Lower leg skin (tissue), 4 donors: ENCODE measurements around the gene HERPUD1. TPM values are rescaled to one million over a fixed set of nuclear protein-coding genes. Genes with fewer than 3 reads are reported as not detected.
A peak's percentile ranks its signal among the peaks of the same experiment; 100 is the strongest.

ENCODE experiments used
- DNase-seq, 2 donors: peaks; one replicate each; pipeline ENCODE4 v3.0.0-alpha.2; 2019; ENCODE audit warnings: low spot score in 2 of 2
- H3K4me3 ChIP-seq: fragments of 200-600 bp; sonication (generic); 2 replicates; pipeline ENCODE4 v1.5.1; 2017; ENCODE audit warnings: mild to moderate bottlenecking, low read depth; ENCODE audit not compliant: poor library complexity, severe bottlenecking
- POLR2A ChIP-seq, 2 donors: fragments of 450-650 bp; IDR thresholded peaks; one replicate each; pipeline ENCODE4 v1.6.1; 2016 to 2017; ENCODE audit warnings: antibody characterized with exemption in 2 of 2, mild to moderate bottlenecking in 1 of 2, moderate library complexity in 1 of 2
- WGBS, 2 donors: methylation state at CpG; one replicate each; pipeline ENCODE4 v1.1.5; 2018; 5-methylcytosine and 5-hydroxymethylcytosine counted together
- intact Hi-C: fragments of 100-400 bp; cut with DNase I; formaldehyde crosslinking; loops from one replicate; pipeline ENCODE4 v1.15.0; 2023; ENCODE audit warnings: low total_unique reads
- total RNA-seq, 4 donors: library from RNA; depleted of rRNA; stranded (reverse); fragments of >200 nt; gene quantifications; one replicate each; pipeline ENCODE4 v1.1.0, GENCODE V29; 2016
- TF ChIP-seq, protein P1 (sequence below), 3 donors: fragments of 450-650 bp; IDR thresholded peaks; one replicate each; pipeline ENCODE4 v1.5.1; 2016; ENCODE audit warnings: antibody characterized with exemption in 3 of 3, mild to moderate bottlenecking in 3 of 3, moderate library complexity in 2 of 3

Gene HERPUD1
- total RNA-seq, 4 donors from 2014 or later = 136 to 165 (median 158) TPM

DNA sequence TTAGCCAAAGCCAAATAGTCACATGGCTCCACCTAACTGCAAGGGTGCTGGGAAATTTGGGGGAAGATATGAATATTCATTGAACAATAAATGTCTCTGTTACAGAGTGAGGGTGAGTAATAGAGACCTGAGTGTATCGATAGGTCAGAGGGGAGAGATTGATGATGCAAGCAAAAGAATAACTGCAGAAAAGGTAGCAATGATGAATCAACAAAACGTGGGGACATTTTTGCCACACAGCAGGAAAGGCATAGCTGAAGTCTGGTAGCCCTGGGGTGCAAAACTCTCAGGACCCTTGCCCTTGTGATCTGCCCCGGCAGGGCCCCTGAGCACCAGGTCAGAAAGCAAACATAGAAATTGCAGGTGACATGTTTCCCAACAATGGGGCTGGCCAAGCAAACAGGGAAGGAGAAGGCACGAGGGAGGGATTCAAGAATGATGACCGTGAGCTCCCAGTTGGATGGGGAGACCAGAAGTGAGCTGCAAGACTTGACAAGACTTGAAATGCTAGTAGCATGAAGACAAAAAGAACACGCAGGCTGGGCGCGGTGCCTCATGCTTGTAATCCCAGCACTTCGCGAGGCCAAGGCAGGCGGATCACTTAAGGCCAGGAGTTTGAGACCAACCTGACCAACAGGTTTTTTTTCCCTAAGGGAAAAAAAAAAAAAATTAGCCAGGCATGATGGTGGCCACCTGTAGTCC lies 12.7 kb upstream of the HERPUD1 start:
- no peak overlapping the region for H3K4me3 ChIP-seq
- 49 to 54% methylated on average over 11 of the region's 11 CpGs for WGBS, 2 donors
- intact Hi-C loops = no loop called here
- TF ChIP-seq POLR2A (IDR thresholded peaks at IDR 0.05) = no peak
- DNase-seq = peak in 1 of 2 donors; percentile 40

DNA sequence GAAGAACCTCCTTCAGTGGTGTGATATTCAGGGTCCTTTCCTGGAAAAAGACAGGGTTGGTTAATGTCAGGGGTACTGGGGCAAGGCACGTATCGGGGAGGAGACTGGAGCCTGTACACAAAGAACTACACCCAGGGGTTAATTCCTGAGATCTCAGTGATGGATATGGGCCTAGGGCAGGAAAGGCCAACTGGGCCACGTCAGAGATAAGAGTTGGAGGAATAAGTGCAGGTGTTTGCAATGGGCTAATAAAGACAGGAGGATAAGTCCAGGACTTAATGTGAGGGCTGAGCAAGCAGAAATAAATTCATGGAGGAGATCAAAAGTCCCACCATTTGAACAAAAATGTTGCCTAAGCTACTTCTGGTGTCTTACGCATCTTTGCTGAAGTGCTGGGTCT lies 10.4 kb upstream of the HERPUD1 start:
- no peak for DNase-seq
- no peak overlapping the region for H3K4me3 ChIP-seq
- no peak for TF ChIP-seq POLR2A (IDR thresholded peaks at IDR 0.05)
- intact Hi-C loops = no loop called here
- 77 to 84% methylated on average over 4 of the region's 4 CpGs for WGBS, 2 donors

DNA sequence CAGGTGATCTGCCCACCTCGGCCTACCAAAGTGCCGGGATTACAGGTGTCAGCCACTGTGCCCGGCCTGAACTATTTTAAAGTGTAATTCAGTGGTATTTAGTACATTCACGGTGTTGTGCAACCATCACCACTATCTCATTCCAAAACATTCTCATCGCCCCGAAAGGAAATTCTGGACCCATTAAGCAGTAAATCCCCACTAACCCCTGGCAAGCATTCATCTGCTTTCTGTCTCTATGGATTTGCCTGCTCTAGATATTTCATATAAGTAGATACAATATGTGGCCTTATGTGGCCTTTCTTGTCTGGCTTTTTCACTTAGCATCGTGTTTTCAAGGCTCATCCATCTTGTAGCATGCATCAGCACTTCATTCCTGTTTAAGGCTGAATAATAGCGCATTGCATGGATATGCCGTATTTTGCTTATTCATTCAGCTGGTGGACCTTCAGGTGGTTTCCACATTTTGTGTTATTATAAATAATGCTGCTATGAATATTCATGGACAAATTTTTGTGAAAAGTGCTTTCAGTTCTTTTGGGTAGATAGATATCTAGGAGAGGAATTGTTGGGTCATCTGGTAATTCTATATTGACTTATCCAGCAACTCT lies 8.4 kb upstream of the HERPUD1 start:
- WGBS, 2 donors = 91 to 93% methylated on average over 9 of the region's 9 CpGs
- TF ChIP-seq, protein P1, sequence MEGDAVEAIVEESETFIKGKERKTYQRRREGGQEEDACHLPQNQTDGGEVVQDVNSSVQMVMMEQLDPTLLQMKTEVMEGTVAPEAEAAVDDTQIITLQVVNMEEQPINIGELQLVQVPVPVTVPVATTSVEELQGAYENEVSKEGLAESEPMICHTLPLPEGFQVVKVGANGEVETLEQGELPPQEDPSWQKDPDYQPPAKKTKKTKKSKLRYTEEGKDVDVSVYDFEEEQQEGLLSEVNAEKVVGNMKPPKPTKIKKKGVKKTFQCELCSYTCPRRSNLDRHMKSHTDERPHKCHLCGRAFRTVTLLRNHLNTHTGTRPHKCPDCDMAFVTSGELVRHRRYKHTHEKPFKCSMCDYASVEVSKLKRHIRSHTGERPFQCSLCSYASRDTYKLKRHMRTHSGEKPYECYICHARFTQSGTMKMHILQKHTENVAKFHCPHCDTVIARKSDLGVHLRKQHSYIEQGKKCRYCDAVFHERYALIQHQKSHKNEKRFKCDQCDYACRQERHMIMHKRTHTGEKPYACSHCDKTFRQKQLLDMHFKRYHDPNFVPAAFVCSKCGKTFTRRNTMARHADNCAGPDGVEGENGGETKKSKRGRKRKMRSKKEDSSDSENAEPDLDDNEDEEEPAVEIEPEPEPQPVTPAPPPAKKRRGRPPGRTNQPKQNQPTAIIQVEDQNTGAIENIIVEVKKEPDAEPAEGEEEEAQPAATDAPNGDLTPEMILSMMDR (IDR thresholded peaks at IDR 0.05) = no peak
- no peak for TF ChIP-seq POLR2A (IDR thresholded peaks at IDR 0.05)
- H3K4me3 ChIP-seq = no peak overlapping the region
- DNase-seq = no peak
- intact Hi-C loops = no loop called here

DNA sequence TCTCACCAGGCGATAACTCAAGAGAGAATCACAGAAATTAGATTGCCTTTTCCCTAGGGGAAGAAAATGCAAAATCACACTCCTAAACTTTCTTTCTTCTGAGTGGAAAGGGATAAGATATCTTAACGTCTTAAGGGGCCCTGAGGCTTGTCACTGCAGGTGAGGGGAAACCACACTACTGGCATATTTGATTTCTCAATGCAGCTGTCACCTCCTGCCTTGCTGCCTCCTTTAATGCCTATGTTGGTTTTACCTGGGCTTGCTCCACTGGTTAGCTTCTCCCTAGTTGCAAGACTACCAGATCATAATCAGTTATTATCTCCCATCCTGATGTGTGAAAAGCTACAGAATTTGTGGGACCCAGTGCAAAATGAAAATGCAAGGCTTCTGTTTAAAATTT lies 4.5 kb upstream of the HERPUD1 start:
- TF ChIP-seq, protein P1 (IDR thresholded peaks at IDR 0.05) = no peak
- no peak for TF ChIP-seq POLR2A (IDR thresholded peaks at IDR 0.05)
- WGBS, 2 donors = 70 to 74% methylated on average over 2 of the region's 2 CpGs
- intact Hi-C loops = no loop called here
- no peak for DNase-seq
- H3K4me3 ChIP-seq = no peak overlapping the region

DNA sequence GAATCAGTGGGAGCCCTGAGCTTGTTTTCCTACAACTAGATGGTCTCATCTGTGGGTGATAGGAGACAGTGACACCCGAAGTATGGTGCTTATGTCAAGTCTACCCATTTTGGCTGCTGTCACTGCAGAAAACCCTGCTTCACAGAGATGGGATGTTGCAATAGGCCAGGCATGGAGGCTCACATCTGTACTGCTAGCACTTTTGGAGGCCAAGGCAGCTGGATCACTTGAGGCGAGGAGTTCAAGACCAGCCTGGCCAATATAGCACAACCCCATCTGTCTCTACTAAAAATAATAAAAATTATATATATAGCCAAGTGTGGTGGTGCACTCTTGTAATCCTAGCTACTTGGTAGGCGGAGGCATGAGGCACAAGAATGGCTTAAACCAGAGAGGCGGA lies 2.3 kb upstream of the HERPUD1 start:
- H3K4me3 ChIP-seq = no peak overlapping the region
- TF ChIP-seq POLR2A (IDR thresholded peaks at IDR 0.05) = no peak
- TF ChIP-seq, protein P1 (IDR thresholded peaks at IDR 0.05) = no peak
- WGBS, 2 donors = 91 to 92% methylated on average over 4 of the region's 4 CpGs
- no peak for DNase-seq
- intact Hi-C loops = no loop called here

DNA sequence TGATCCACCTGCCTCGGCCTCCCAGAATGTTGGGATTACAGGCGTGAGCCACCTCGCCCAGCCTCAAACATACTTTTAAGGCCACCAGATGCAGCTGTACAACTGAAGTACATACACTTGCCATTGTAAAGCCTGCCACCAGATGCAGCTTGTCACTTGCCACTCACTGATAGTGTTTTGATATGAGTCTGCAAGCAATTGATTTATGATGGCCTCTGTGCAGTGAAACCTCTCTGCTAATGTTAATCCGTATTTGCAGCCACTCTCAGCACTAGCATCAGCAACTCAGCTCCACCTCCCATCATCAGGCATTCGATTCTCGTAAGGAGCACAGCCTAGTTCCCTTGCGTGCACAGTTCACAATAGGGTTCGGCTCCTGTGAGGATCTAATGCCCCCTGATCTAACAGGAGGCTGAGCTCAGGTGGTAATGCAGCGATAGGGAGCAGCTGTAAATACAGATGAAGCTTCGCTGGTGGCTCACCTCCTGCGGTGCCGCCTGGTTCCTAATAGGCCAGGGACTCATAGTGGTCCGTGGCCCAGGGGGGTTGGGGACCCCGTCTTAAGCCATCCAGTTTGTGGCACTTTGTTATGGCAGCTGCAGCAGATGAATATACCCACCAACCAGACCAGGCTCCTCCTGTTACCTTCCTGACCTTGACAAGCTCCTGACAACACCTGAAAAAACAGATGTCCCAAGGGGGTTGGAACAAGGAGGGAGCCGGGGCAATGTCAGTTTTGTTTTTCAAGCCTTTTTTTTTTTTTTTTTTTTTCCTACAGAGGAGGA lies 1.3 kb upstream of the HERPUD1 start:
- DNase-seq = no peak
- 81 to 87% methylated on average over 14 to 15 of the region's 15 CpGs for WGBS, 2 donors
- intact Hi-C loops = no loop called here
- no peak for TF ChIP-seq POLR2A (IDR thresholded peaks at IDR 0.05)
- TF ChIP-seq, protein P1 (IDR thresholded peaks at IDR 0.05) = no peak
- no peak overlapping the region for H3K4me3 ChIP-seq
